22Rv1 (cell line): Measurements from ENCODE around the gene ALG1.

Experiments used
- CTCF ChIP-seq: fragments of 450-650 bp; IDR thresholded peaks from 2 replicates; pipeline ENCODE4 v1.5.1; 2017; ENCODE audit warnings: mild to moderate bottlenecking
- ZFX ChIP-seq: fragments of 450-650 bp; IDR thresholded peaks from 2 replicates; pipeline ENCODE4 v1.6.1; 2017; ENCODE audit warnings: antibody characterized with exemption, borderline replicate concordance

- no peak for TF ChIP-seq CTCF
- no peak for TF ChIP-seq ZFX
Measured at GRCh38 chr16:5064915-5065314, 6.7 kb upstream of the ALG1 start.
